Thyroid gland (tissue), 4 donors: ENCODE measurements around the gene CPNE8. TPM values are rescaled to one million over a fixed set of nuclear protein-coding genes. Genes with fewer than 3 reads are reported as not detected.

Experiments
- DNase-seq, 2 donors: peaks; one replicate each; pipeline ENCODE4 v3.0.0-alpha.2; 2019
- H3K27ac ChIP-seq, 3 donors: fragments of 200-600 bp; sonication (generic); 1 replicate in 2 of 3; 2 replicates in 1 of 3; pipeline ENCODE4 v1.5.1; 2016 to 2019; ENCODE audit warnings: mild to moderate bottlenecking in 1 of 3, moderate library complexity in 1 of 3
- H3K27me3 ChIP-seq: fragments of 200-600 bp; sonication (generic); one replicate; pipeline ENCODE4 v1.5.1; 2019
- H3K36me3 ChIP-seq, 2 donors: fragments of 200-600 bp; sonication (generic); one replicate each; pipeline ENCODE4 v1.5.1; 2016 to 2019
- H3K4me1 ChIP-seq, 2 donors: fragments of 200-600 bp; sonication (generic); one replicate each; pipeline ENCODE4 v1.5.1; 2017 to 2019
- H3K4me3 ChIP-seq, 3 donors: fragments of 200-600 bp; sonication (generic); replicated peaks in 1 of 3; 1 replicate in 2 of 3; 2 replicates in 1 of 3; pipeline ENCODE4 v1.5.1; 2016; ENCODE audit warnings: mild to moderate bottlenecking in 1 of 3
- H3K9me3 ChIP-seq: fragments of 200-600 bp; sonication (generic); one replicate; pipeline ENCODE4 v1.5.1; 2017
- POLR2A ChIP-seq, 2 donors: fragments of 450-650 bp; IDR thresholded peaks; one replicate each; pipeline ENCODE4 v1.6.1; 2017; ENCODE audit warnings: antibody characterized with exemption in 2 of 2, mild to moderate bottlenecking in 2 of 2, moderate library complexity in 1 of 2
- WGBS, 2 donors: methylation state at CpG; one replicate each; pipeline ENCODE4 v1.1.5; 2017; 5-methylcytosine and 5-hydroxymethylcytosine counted together
- intact Hi-C: fragments of 100-400 bp; cut with DNase I; formaldehyde crosslinking; loops from one replicate; pipeline ENCODE4 v1.15.1; 2023
- total RNA-seq, 4 donors: library from RNA; depleted of rRNA; stranded (reverse); fragments of >200 nt; gene quantifications; one replicate each; pipeline ENCODE4 v1.2.3, GENCODE V29; 2016
- TF ChIP-seq, protein P1 (sequence below), 6 experiments: fragments of 200-600 bp in 3 of 6; fragments of 450-650 bp in 3 of 6; sonication (generic) in 3 of 6; IDR thresholded peaks; one replicate each; pipeline ENCODE4 v1.5.1; 2016 to 2019; ENCODE audit warnings: antibody characterized with exemption in 6 of 6, mild to moderate bottlenecking in 2 of 6, inconsistent platforms in 1 of 6, moderate library complexity in 1 of 6

CPNE8 gene
- total RNA-seq, 4 donors from 2014 or later = 19.1 to 32.0 (median 26.0) TPM

GRCh38 chr12:38934078-38934584, 28.7 kb upstream of the CPNE8 start:
- 77 to 80% methylated on average over 5 of the region's 5 CpGs for WGBS, 2 donors
- H3K4me1 ChIP-seq = no peaks in the 10 kb centered on the region
- intact Hi-C loops = no loop called here
- no peaks in the 10 kb centered on the region for H3K27me3 ChIP-seq
- no peak for DNase-seq
- TF ChIP-seq, protein P1, sequence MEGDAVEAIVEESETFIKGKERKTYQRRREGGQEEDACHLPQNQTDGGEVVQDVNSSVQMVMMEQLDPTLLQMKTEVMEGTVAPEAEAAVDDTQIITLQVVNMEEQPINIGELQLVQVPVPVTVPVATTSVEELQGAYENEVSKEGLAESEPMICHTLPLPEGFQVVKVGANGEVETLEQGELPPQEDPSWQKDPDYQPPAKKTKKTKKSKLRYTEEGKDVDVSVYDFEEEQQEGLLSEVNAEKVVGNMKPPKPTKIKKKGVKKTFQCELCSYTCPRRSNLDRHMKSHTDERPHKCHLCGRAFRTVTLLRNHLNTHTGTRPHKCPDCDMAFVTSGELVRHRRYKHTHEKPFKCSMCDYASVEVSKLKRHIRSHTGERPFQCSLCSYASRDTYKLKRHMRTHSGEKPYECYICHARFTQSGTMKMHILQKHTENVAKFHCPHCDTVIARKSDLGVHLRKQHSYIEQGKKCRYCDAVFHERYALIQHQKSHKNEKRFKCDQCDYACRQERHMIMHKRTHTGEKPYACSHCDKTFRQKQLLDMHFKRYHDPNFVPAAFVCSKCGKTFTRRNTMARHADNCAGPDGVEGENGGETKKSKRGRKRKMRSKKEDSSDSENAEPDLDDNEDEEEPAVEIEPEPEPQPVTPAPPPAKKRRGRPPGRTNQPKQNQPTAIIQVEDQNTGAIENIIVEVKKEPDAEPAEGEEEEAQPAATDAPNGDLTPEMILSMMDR (IDR thresholded peaks at IDR 0.05) = no peak
- no peak for TF ChIP-seq POLR2A (IDR thresholded peaks at IDR 0.05)
- H3K9me3 ChIP-seq = no peaks in the 10 kb centered on the region
- H3K4me3 ChIP-seq = no peak overlapping the region
- H3K36me3 ChIP-seq = no peaks in the 10 kb centered on the region
- no peak overlapping the region for H3K27ac ChIP-seq

GRCh38 chr12:38932320-38932719, 26.9 kb upstream of the CPNE8 start:
- intact Hi-C loops = no loop called here
- TF ChIP-seq, protein P1 (IDR thresholded peaks at IDR 0.05) = no peak
- 90 to 96% methylated on average over 7 of the region's 7 CpGs for WGBS, 2 donors
- H3K4me3 ChIP-seq = no peak overlapping the region
- H3K9me3 ChIP-seq = no peaks in the 10 kb centered on the region
- H3K27me3 ChIP-seq = no peaks in the 10 kb centered on the region
- DNase-seq = no peak
- H3K27ac ChIP-seq = no peak overlapping the region
- H3K36me3 ChIP-seq = no peaks in the 10 kb centered on the region
- H3K4me1 ChIP-seq = no peaks in the 10 kb centered on the region

GRCh38 chr12:38931461-38931860, 26.1 kb upstream of the CPNE8 start:
- WGBS, 2 donors = 90 to 94% methylated on average over 8 of the region's 8 CpGs

DNA sequence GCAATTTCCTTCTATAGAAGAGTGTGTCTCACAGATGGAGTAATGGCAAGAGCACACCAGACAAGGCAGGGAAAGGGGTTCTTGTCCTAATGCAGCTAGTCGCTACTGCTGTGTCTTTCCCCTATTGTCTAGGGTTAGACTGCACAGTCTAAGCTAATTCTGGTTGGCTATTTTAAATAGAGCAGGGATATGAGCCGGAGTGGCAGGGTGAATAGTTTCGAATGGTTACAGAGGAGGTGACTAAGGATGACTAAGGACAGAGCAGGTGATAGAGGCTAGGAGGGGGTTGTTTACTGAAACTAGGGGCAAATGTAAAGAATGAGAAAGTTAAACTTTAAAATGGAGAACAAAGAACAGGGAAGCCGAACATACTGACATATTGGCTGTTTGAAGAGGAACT, 25.6 kb upstream of the CPNE8 start:
- H3K4me3 ChIP-seq = no peak overlapping the region
- no peak for DNase-seq
- no peak overlapping the region for H3K27ac ChIP-seq
- intact Hi-C loops = no loop called here
- no peaks in the 10 kb centered on the region for H3K36me3 ChIP-seq
- no peaks in the 10 kb centered on the region for H3K27me3 ChIP-seq
- no peak for TF ChIP-seq POLR2A (IDR thresholded peaks at IDR 0.05)
- TF ChIP-seq, protein P1 (IDR thresholded peaks at IDR 0.05) = no peak
- no peaks in the 10 kb centered on the region for H3K4me1 ChIP-seq
- 72 to 77% methylated on average over 4 of the region's 4 CpGs for WGBS, 2 donors
- H3K9me3 ChIP-seq = no peaks in the 10 kb centered on the region

More at GRCh38 chr12:38931461-38931860, 26.1 kb upstream of the CPNE8 start:
- Histone ChIP-seq H3K9me3 (no peaks in the 10 kb centered on the region), H3K36me3 (no peaks in the 10 kb centered on the region), H3K27me3 (no peaks in the 10 kb centered on the region), H3K4me3 (no peak overlapping the region), H3K4me1 (no peaks in the 10 kb centered on the region), H3K27ac (no peak overlapping the region)
- intact Hi-C loops = no loop called here
- TF ChIP-seq, protein P1 (IDR thresholded peaks at IDR 0.05) = no peak
- TF ChIP-seq POLR2A (IDR thresholded peaks at IDR 0.05) = no peak
- DNase-seq = no peak

- no peaks in the 10 kb centered on the region for H3K27me3 ChIP-seq
- intact Hi-C loops = loop anchor here (10.0 kb wide), 1 partner anchor 178 kb away; no protein-coding TSS in a partner anchor
Observed at GRCh38 chr12:38926501-38926900, 21.1 kb upstream of the CPNE8 start.

More at GRCh38 chr12:38926501-38926900, 21.1 kb upstream of the CPNE8 start:
- TF ChIP-seq POLR2A (IDR thresholded peaks at IDR 0.05) = no peak
- no peaks in the 10 kb centered on the region for H3K9me3 ChIP-seq
- no peaks in the 10 kb centered on the region for H3K4me1 ChIP-seq
- H3K27ac ChIP-seq = no peak overlapping the region
- no peak for DNase-seq
- no peak overlapping the region for H3K4me3 ChIP-seq
- WGBS, 2 donors = 44 to 45% methylated on average over 1 of the region's 1 CpG
- H3K36me3 ChIP-seq = no peaks in the 10 kb centered on the region
